Stimulated activated CD8-positive, alpha-beta memory T cell treated with anti-CD3 and anti-CD28 coated beads, Interleukin-15, amount 100 ng/mL, for 1 hour (primary cell): ENCODE results near the gene FAM20C.

Experiments
- DNase-seq: peaks from one replicate; pipeline ENCODE4 v3.0.0-alpha.2; 2020; ENCODE audit warnings: low read depth

FAM20C gene

DNA sequence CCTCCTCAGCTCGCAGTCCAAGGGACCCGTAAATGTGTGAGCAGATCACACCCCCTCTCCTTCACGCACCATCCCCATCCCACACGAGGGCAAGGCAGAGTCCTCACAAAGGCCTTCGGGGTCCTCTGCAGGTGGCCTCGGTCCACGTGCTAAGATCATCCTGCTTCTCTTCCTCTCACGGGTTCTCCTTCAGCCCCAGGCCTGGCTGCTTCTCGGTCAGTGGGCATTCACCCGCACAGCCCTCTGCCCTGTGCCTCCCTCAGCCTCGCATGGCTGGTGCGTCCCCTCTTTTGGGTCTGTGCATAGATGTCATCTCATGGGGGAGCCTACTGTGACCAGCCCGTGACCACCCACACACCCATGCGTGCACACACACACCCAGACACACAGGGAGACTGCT is 80.3 kb downstream of the FAM20C start:
- no peak for DNase-seq

DNA sequence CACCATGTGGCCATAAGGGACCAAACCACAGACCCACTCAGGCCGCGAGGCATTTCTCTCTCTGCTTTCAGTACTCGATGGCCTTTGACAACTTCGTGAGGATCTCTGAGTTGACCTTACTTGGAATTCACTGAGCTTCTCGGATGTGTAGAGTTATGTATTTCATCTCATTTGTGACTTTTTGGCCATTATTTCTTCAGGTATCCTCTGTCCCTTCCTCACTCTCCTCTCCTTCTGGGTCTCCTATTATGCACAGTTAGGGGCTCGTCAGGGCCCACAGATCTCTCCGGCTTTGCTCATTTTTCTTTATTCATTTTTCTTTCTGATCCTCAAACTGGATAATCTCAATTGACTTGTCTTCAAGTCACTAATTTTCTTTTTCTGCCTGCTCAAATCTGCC is 81.0 kb downstream of the FAM20C start:
- no peak for DNase-seq

DNA sequence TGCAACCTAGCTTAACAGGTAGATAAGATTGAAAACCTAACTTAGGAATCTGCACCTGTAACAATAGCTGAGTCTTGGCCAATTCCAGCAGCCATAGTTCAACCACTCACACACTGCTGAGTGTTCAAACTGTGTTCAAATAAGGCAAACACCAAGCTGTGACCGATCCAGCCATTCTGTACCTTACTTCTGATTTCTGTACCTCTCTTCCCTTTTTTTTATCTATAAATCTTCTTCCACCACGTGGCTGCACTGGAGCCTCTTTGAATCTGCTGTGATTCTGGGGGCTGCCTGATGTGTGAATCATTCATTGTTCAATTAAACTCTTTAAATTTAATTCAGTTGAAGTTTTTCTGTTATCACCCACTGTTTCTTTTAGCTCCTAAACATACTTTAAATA is 81.9 kb downstream of the FAM20C start:
- no peak for DNase-seq

GRCh38 chr7:276230-276835 is 84.0 kb downstream of the FAM20C start:
- no peak for DNase-seq

DNA sequence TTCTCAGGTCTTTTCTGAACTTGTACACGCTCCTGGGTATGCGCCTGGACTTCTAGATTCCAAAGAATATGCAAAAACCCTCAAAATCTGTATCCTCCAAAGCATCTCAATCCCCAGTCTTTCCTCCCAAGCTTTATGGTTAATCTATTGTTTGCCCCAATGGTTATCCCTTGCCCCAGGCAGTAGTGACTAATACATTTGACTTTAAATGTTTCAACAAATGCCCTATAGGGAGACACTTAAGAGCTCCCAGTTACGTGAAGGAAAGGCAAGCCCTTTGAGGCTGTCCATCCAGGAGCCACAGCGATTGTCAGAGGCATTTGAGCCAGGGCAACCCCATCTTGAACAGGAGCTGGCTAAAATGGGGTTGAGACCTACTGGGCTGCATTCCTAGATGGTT is 84.9 kb downstream of the FAM20C start:
- no peak for DNase-seq

DNA sequence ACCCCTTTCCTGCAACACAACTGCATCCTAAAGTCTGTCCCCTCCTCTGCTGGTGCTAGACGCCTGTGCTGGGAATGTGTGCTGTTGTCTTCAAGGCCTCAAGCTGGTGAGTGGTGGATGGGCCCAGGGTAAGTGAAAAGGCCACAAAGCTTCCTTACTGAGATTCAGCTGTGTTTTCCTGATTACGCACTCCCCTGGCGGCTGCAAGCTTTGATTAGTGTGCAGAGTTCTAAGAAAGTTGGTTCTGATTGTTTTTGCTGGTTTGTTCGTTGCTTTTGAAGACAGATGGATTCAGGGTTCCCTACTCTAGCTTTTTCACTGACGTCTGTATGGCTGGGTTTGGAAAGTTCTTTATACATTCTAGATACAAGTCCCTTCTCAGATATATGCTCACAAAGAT is 85.7 kb downstream of the FAM20C start:
- DNase-seq = no peak

DNA sequence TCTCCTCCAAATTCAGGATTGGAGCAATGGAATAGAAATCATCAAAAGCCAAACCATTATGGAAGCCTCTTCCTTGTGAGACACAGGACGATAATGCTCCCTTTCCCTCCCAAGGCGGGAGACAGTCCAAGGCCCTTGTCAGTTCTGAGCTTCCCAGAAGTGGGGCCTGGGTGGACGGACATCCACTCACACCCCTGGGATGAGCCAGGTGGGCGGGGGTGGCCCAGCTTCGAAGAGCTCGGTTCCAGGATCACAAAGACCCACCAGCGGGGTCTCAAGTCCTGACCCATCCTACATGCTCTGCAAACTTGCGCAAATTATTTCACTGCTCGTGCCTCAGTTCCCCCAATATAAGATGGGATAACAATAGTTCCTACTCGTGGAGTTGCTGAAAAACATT is 87.5 kb downstream of the FAM20C start:
- no peak for DNase-seq

DNA sequence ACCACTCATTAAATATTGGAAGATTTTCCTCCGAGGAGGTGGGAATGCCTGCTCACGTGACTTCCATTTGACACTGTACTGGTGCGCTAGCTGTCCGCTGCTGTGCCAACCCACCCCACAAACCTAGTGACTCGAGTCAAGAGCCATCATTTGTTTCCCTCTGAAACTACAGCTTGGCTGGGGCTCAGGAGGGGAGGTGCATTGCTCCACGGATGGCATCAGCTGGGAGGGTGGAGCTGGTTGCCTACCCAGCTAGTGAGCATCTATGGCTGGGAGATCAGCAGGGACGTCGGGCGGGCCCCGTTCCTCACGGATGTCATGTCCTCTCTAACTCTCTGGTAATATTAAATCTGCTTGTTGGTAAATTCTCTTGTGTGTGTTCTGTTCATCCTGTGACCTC is 88.1 kb downstream of the FAM20C start:
- no peak for DNase-seq

- no peak for DNase-seq
Measured at GRCh38 chr7:281637-282036, 89.3 kb downstream of the FAM20C start.

GRCh38 chr7:282621-283020 is 90.2 kb downstream of the FAM20C start:
- DNase-seq = no peak

GRCh38 chr7:284762-285722 is 92.7 kb downstream of the FAM20C start:
- no peak for DNase-seq

GRCh38 chr7:285731-286130 is 93.4 kb downstream of the FAM20C start:
- DNase-seq = no peak

DNA sequence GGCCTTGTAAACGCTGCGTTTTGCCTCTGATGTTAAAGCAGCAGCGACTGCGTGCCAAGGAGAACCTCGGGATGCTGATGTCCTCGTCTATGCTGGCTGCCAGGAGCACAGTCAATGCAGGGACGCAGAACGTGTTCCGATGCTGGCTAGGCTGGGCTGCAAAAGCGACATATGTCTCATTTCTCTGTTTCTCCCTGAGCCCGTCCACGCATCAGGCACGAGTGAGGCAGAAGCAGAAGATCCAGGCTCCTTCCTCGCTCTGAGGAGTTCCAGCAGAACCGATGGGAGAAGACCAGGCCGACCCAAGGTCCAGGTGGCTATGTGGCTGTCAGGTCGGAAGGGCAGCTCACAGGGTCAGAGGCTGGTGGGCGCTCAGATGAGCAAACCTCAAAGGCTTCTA is 93.9 kb downstream of the FAM20C start:
- no peak for DNase-seq

DNA sequence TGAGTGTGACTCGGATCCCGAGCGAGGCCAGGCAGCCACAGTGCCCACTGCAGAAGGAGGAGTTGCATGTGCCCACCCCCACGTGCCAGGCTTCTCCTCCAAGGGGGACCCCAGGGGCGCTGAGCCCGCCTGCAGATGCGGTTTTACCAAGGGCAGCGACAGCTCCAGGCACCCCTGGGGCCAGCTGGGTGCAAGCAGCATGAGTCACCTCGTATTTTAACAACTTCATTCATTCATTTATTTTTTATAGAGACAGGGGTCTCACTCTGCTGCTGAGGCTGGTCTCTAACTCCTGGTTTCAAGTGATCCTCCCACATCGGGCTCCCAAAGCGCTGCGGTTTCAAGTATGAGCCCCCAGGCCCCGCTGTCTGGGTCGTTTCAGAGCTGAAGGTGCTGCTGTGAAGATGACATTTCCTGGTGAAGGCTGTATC is 96.3 kb downstream of the FAM20C start:
- DNase-seq = no peak

- DNase-seq = no peak
Measured at GRCh38 chr7:289209-289755, 96.9 kb downstream of the FAM20C start.

DNA sequence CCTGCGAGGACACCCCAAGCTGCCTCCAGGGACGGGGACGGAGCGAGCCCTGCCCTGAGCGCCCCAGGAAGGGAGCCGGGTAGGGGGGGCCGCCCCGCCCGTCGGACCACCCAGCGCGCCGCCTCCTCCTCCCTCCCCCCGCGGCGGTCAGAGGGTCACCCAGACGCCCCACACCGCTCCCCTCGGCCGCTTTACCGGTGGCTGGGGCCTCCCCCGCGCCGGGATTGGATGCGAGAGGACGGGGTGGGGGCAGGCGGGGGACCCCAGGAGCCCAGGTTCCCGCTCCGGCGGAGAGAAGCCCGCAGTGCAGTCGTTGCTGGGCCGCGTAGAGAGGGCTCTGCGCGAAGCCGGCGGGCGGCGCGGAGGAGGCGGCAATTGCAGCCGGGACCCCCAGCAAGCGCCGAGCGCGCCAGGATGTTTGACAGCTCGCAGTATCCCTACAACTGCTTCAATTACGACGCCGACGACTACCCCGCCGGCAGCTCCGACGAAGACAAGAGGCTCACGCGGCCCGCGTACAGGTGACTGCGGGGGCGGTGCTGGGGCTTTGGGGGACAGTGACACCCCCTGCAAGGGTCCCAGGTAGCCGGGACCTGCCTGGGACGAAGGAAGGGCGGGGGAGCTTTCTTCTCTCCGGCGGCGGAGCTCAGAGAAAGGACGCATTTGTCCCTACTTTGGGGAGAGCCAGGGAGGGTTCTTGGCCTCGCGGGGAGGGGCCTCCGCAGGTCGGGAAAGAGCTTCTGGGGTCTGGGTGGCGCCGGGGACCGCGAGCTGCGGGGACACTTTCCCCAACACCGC is 97.6 kb downstream of the FAM20C start, which contains the start of gene FOXL3:
FOXL3 (plus strand) TSS at position 415 of the 798 bp plus-strand sequence; CDS start at position 415, 0 bp downstream.
- no peak for DNase-seq

DNA sequence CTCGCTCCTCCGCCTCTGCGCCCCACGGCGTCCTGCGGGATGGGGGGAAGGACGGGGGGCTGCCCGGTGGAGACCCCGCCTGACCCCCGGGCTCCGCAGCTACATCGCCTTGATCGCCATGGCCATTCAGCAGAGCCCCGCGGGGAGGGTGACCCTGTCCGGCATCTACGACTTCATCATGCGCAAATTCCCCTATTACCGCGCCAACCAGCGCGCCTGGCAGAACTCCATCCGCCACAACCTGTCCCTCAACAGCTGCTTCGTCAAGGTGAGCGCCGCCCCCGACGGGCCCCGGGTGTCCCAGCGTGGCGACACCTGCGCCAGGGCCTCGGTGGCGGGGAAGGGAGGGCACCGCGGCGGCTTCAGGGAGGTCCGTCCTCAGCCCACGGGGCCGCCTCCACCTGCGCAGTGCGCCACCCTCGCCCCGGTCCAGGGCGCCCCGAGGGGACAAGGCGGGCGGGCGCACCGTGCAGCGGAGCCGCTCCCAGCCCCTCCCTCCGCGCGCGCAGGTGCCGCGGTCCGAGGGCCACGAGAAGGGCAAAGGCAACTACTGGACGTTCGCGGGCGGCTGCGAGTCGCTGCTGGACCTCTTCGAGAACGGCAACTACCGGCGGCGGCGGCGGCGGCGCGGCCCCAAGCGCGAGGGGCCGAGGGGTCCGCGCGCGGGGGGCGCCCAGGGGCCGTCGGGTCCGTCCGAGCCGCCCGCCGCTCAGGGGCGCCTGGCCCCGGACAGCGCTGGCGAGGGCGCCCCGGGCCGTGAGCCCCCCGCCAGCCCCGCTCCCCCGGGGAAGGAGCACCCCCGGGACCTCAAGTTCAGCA is 98.4 kb downstream of the FAM20C start:
- no peak for DNase-seq

- DNase-seq = no peak
Measured at GRCh38 chr7:291373-292092, 99.2 kb downstream of the FAM20C start.

GRCh38 chr7:292226-292625 is 99.9 kb downstream of the FAM20C start:
- DNase-seq = no peak

GRCh38 chr7:292826-293225 is 100.5 kb downstream of the FAM20C start:
- DNase-seq = no peak
